ENCODE measurements around the gene RFX6.

Gene RFX6

GRCh38 chr6:116894669-116895068, 17.6 kb downstream of the RFX6 start:
- no peak for DNase-seq

- DNase-seq: no peak
Measured at GRCh38 chr6:116895935-116896334, 18.9 kb downstream of the RFX6 start.

- no peak for DNase-seq
Measured at GRCh38 chr6:116902634-116903033, 25.6 kb downstream of the RFX6 start.

- no peak for DNase-seq
Measured at GRCh38 chr6:116922853-116923548, 46.0 kb downstream of the RFX6 start.

GRCh38 chr6:116924245-116924644, 47.2 kb downstream of the RFX6 start:
- DNase-seq: no peak

GRCh38 chr6:116925088-116925794, 48.2 kb downstream of the RFX6 start:
- peak; percentile 20 for DNase-seq

GRCh38 chr6:116928677-116929076, 51.6 kb downstream of the RFX6 start:
- DNase-seq: no peak

- no peak for DNase-seq
Measured at GRCh38 chr6:116929825-116930224, 52.8 kb downstream of the RFX6 start.

GRCh38 chr6:116931456-116931855, 54.4 kb downstream of the RFX6 start:
- DNase-seq: no peak

- DNase-seq: no peak
Measured at GRCh38 chr6:116932496-116932895, 55.5 kb downstream of the RFX6 start.

GRCh38 chr6:116933485-116933884, 56.4 kb downstream of the RFX6 start:
- DNase-seq: no peak

GRCh38 chr6:116938305-116938704, 61.3 kb downstream of the RFX6 start:
- no peak for DNase-seq

- no peak for DNase-seq
Measured at GRCh38 chr6:116941727-116942126, 64.7 kb downstream of the RFX6 start.

- no peak for DNase-seq
Measured at GRCh38 chr6:116945809-116946208, 68.8 kb downstream of the RFX6 start.

GRCh38 chr6:116948533-116949304, 71.7 kb downstream of the RFX6 start:
- DNase-seq: no peak

GRCh38 chr6:116949964-116950363, 72.9 kb downstream of the RFX6 start:
- DNase-seq: no peak

GRCh38 chr6:116954335-116954734, 77.3 kb downstream of the RFX6 start:
- no peak for DNase-seq

GRCh38 chr6:116954938-116955337, 77.9 kb downstream of the RFX6 start:
- DNase-seq: no peak

GRCh38 chr6:116955773-116956172, 78.7 kb downstream of the RFX6 start:
- DNase-seq: no peak

- no peak for DNase-seq
Measured at GRCh38 chr6:116963972-116964371, 86.9 kb downstream of the RFX6 start.

- DNase-seq: no peak
Measured at GRCh38 chr6:116966675-116967576, 89.9 kb downstream of the RFX6 start.

- DNase-seq: peak; percentile 43
Measured at GRCh38 chr6:116969211-116969863, 92.3 kb downstream of the RFX6 start.

All from fibroblast of skin of back (primary cell).